H1 (cell line): ENCODE measurements around the gene POLE. TPM values are rescaled to one million over a fixed set of nuclear protein-coding genes. Genes with fewer than 3 reads are reported as not detected.

Experiments used
- CTCF ChIA-PET: fragments of 300-600 bp; sonication (Branson Sonifier 250); formaldehyde crosslinking; loops from one replicate; lab custom pipeline; 2021; ENCODE audit not compliant: partially characterized antibody; lab: Charles Lee
- POLR2A ChIA-PET: fragments of 300-600 bp; sonication (Branson Sonifier 250); formaldehyde crosslinking; loops from one replicate; lab custom pipeline; 2021; ENCODE audit warnings: inconsistent platforms; ENCODE audit not compliant: partially characterized antibody; lab: Charles Lee
- DNase-seq, 2 experiments: peaks; one replicate each; pipeline versions ENCODE4 v3.0.0 to v3.0.0-alpha.2; 2010 to 2022; ENCODE audit warnings: low spot score in 2 of 2, low read depth in 1 of 2, mixed read lengths in 1 of 2
- FAIRE-seq: peaks from 2 replicates; lab custom pipeline; 2011; peaks lifted over from hg19 to GRCh38; lab: Jason Lieb, UNC
- H2AFZ ChIP-seq: 2 replicates; pipeline ENCODE4 v1.8.1; 2012; ENCODE audit warnings: low read length, inconsistent platforms
- H2AK5ac ChIP-seq: 2 replicates; pipeline ENCODE4 v1.6.1; 2013; ENCODE audit warnings: low read depth, low read length
- H2BK120ac ChIP-seq: replicated peaks from 2 replicates; pipeline ENCODE3; 2013; ENCODE audit warnings: low read depth, low read length, inconsistent platforms
- H2BK12ac ChIP-seq: 2 replicates; pipeline ENCODE4 v1.6.1; 2013; ENCODE audit warnings: low read depth, low read length
- H2BK15ac ChIP-seq: 2 replicates; pipeline ENCODE4 v1.6.1; 2013; ENCODE audit warnings: low read length
- H2BK20ac ChIP-seq: 2 replicates; pipeline ENCODE4 v1.6.1; 2013; ENCODE audit warnings: low read length
- H2BK5ac ChIP-seq: 2 replicates; pipeline ENCODE4 v1.6.1; 2013; ENCODE audit warnings: low read depth, low read length
- H3K14ac ChIP-seq: 2 replicates; pipeline ENCODE4 v1.6.1; 2013; ENCODE audit warnings: inconsistent platforms; ENCODE audit not compliant: insufficient read length
- H3K18ac ChIP-seq: 2 replicates; pipeline ENCODE4 v1.6.1; 2013; ENCODE audit warnings: low read length; ENCODE audit errors: extremely low read depth
- H3K23ac ChIP-seq: 2 replicates; pipeline ENCODE4 v1.6.1; 2013; ENCODE audit warnings: inconsistent platforms; ENCODE audit not compliant: insufficient read length
- H3K23me2 ChIP-seq: 2 replicates; pipeline ENCODE4 v1.6.1; 2013; ENCODE audit warnings: low read depth, low read length
- H3K27ac ChIP-seq: 2 replicates; pipeline ENCODE4 v1.6.1; 2011; ENCODE audit warnings: low read depth, low read length, inconsistent platforms
- H3K27me3 ChIP-seq, 4 experiments: replicated peaks in 1 of 4; 1 replicate in 1 of 4; 2 replicates in 3 of 4; pipeline versions ENCODE4 v1.6.1 to v1.8.1; 2011 to 2013; ENCODE audit warnings: low read length in 3 of 4, mild to moderate bottlenecking in 3 of 4, inconsistent platforms in 2 of 4, mixed read lengths in 2 of 4, moderate library complexity in 1 of 4; ENCODE audit not compliant: control insufficient read depth in 3 of 4, insufficient read depth in 3 of 4; ENCODE audit errors: extremely low read depth in 1 of 4
- H3K36me3 ChIP-seq, 4 experiments: 2 replicates each; pipeline versions ENCODE4 v1.6.1 to v1.8.1; 2011 to 2013; ENCODE audit warnings: mild to moderate bottlenecking in 4 of 4, low read length in 3 of 4, moderate library complexity in 2 of 4, control low read depth in 1 of 4, inconsistent platforms in 1 of 4; ENCODE audit not compliant: insufficient read depth in 4 of 4, control insufficient read depth in 2 of 4
- H3K4ac ChIP-seq: replicated peaks from 2 replicates; pipeline ENCODE3; 2013; ENCODE audit warnings: low read length, low read depth, mixed read lengths, inconsistent platforms; ENCODE audit not compliant: insufficient read length
- H3K4me1 ChIP-seq, 4 experiments: replicated peaks in 1 of 4; 1 replicate in 1 of 4; 2 replicates in 3 of 4; pipeline versions ENCODE4 v1.6.1 to v1.8.1; 2011 to 2013; ENCODE audit warnings: low read length in 3 of 4, inconsistent platforms in 2 of 4, mixed read lengths in 1 of 4; ENCODE audit not compliant: insufficient read depth in 4 of 4, control insufficient read depth in 3 of 4
- H3K4me2 ChIP-seq, 2 experiments: 2 replicates each; pipeline versions ENCODE4 v1.6.1 to v1.8.1; 2011 to 2013; ENCODE audit warnings: low read depth in 2 of 2, low read length in 2 of 2, control low read depth in 1 of 2, inconsistent platforms in 1 of 2, mild to moderate bottlenecking in 1 of 2; ENCODE audit not compliant: insufficient read depth in 1 of 2
- H3K4me3 ChIP-seq, 4 experiments: fragments of 200-600, 300-600 bp in 1 of 4; sonication (generic), shearing (Covaris generic), sonication (Bioruptor Twin) in 1 of 4; 2 replicates each; pipeline versions ENCODE4 v1.5.1 to v1.8.1; 2011 to 2016; ENCODE audit warnings: low read length in 4 of 4, low read depth in 3 of 4, control low read depth in 2 of 4, inconsistent platforms in 2 of 4, mild to moderate bottlenecking in 2 of 4, mixed read lengths in 1 of 4, moderate library complexity in 1 of 4; ENCODE audit not compliant: insufficient read depth in 2 of 4; ENCODE audit errors: extremely low read depth in 1 of 4
- H3K56ac ChIP-seq: replicated peaks from 2 replicates; pipeline ENCODE3; 2013; ENCODE audit warnings: low read depth, mild to moderate bottlenecking, mixed read lengths, low read length, inconsistent platforms; ENCODE audit not compliant: insufficient read length
- H3K79me1 ChIP-seq: 2 replicates; pipeline ENCODE4 v1.6.1; 2013; ENCODE audit warnings: low read depth, low read length, control low read depth
- H3K79me2 ChIP-seq, 2 experiments: 2 replicates each; pipeline versions ENCODE4 v1.6.1 to v1.8.1; 2012 to 2013; ENCODE audit warnings: low read length in 2 of 2, mild to moderate bottlenecking in 2 of 2, inconsistent platforms in 1 of 2; ENCODE audit not compliant: insufficient read depth in 2 of 2, control insufficient read depth in 1 of 2
- H3K9ac ChIP-seq, 4 experiments: replicated peaks in 1 of 4; 1 replicate in 1 of 4; 2 replicates in 3 of 4; pipeline versions ENCODE4 v1.6.1 to v1.8.1; 2011 to 2013; ENCODE audit warnings: low read depth in 3 of 4, low read length in 3 of 4, control low read depth in 2 of 4, mild to moderate bottlenecking in 2 of 4, moderate library complexity in 2 of 4, inconsistent platforms in 1 of 4; ENCODE audit errors: extremely low read depth in 1 of 4
- H3K9me3 ChIP-seq, 2 experiments: 2 replicates each; pipeline versions ENCODE4 v1.6.1 to v1.8.1; 2012 to 2013; ENCODE audit warnings: mild to moderate bottlenecking in 2 of 2, moderate library complexity in 2 of 2, control low read depth in 1 of 2, inconsistent platforms in 1 of 2, low read depth in 1 of 2, low read length in 1 of 2, mixed read lengths in 1 of 2; ENCODE audit not compliant: insufficient read depth in 2 of 2
- H4K20me1 ChIP-seq, 2 experiments: replicated peaks in 1 of 2; 2 replicates each; pipeline versions ENCODE3 to v1.8.1; 2011 to 2013; ENCODE audit warnings: inconsistent platforms in 2 of 2, low read length in 2 of 2, mild to moderate bottlenecking in 1 of 2; ENCODE audit not compliant: insufficient read depth in 2 of 2, control insufficient read depth in 1 of 2
- H4K5ac ChIP-seq: 2 replicates; pipeline ENCODE4 v1.6.1; 2013; ENCODE audit warnings: low read length, low read depth, mixed read lengths, inconsistent platforms; ENCODE audit not compliant: insufficient read length
- H4K8ac ChIP-seq: 2 replicates; pipeline ENCODE4 v1.8.0; 2013; ENCODE audit warnings: mild to moderate bottlenecking, moderate library complexity, low read length, inconsistent platforms; ENCODE audit not compliant: insufficient read depth; ENCODE audit errors: extremely low read depth
- H4K91ac ChIP-seq: replicated peaks from 2 replicates; pipeline ENCODE3; 2013; ENCODE audit warnings: low read length, mixed read lengths, inconsistent platforms; ENCODE audit not compliant: insufficient read length
- POLR2AphosphoS5 ChIP-seq: IDR thresholded peaks from 2 replicates; pipeline ENCODE4 v1.6.1; 2011; ENCODE audit warnings: low read depth, low read length
- WGBS, 2 experiments: shearing (Covaris generic) in 1 of 2; methylation state at CpG; one replicate each; pipeline versions ENCODE4 v1.1.6 to v1.1.7; 2013 to 2015; ENCODE audit warnings: low lambda C conversion rate in 2 of 2, mixed read lengths in 2 of 2, inconsistent platforms in 1 of 2, low coverage in 1 of 2, missing lambda C conversion rate in 1 of 2; ENCODE audit not compliant: insufficient replicate concordance in 2 of 2, insufficient coverage in 1 of 2, insufficient read length in 1 of 2; ENCODE audit errors: extremely low coverage in 1 of 2, missing lambda C conversion rate in 1 of 2; 5-methylcytosine and 5-hydroxymethylcytosine counted together
- polyA plus RNA-seq, 7 experiments: library from polyadenylated mRNA; depleted of rRNA in 3 of 7; stranded (reverse) in 5 of 7; unstranded in 2 of 7; fragments of >200 nt in 5 of 7; fragments of 200-250 nt in 2 of 7; gene quantifications; 1 replicate in 5 of 7; 2 replicates in 1 of 7; 4 replicates in 1 of 7; pipeline versions ENCODE4 v1.2.1 to v1.2.3, GENCODE V29; 2011 to 2013; ENCODE audit warnings: missing spikeins in 2 of 7, mixed read lengths in 2 of 7
- total RNA-seq: library from RNA; stranded (reverse); fragmentation: NEBNext Ultra II Directional; extraction: Animal tissue kit (Norgen Biotek cat#: 25700); gene quantifications from 2 replicates; pipeline ENCODE4 v1.2.1, GENCODE V29; 2021

POLE gene
- total and polyA plus RNA-seq, 2 of the 8 experiments (the other 6 are each of a cell fraction or from before 2014, with no cell fraction given), result 59.7 to 115 TPM

DNA sequence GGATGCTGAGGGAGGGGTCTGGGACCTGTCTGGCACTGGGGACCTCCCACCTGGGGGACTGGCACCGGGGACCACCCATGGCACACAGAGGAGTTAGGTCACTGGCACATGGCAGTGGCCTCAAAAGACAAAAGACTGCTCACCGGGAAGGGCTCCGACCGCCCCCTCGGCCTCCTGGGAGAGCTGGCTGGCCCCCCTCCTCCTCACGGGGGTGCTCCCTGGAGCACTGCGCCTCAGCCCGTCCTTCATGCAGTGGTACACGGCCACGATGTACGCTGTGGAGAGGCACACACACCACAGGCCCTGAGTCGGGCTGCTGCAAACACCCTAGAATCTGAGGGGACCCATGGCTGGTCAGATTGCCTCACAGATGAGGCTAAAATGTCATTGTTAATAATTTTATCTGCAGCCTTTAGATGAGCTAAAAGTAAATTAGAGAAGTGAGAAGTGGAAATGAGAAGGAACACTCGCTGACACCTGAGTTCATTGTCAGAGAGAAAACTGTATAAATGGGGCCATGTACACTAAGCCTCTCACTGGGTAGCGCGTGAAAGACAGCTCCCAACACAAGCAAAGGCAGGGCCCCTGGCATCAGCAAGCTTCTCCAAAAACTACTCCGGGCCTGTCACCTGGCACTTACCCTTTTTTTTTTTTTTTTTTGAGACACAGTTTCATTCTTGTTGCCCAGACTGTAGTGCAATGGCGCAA lies 54.5 kb downstream of the POLE start:
- Histone ChIP-seq H4K91ac (no peak overlapping the region), H2BK5ac (no peak overlapping the region; the same call in 1 of the 2 replicates), H3K14ac (no peak overlapping the region), H2BK15ac (no peak overlapping the region), H3K4me2 (no peak overlapping the region), H3K56ac (no peak overlapping the region), H2AK5ac (no peak overlapping the region), H3K23ac (no peak overlapping the region), H3K4ac (no peak overlapping the region), H4K8ac (no peak overlapping the region), H3K79me2 (no peaks in the 10 kb centered on the region), H3K18ac (no peak overlapping the region), H3K36me3 (peaks cover 33 to 85% (median 76%) of the 10 kb centered on the region in 4 experiments), H2BK20ac (no peak overlapping the region), H2AFZ (no peak overlapping the region), H3K4me3 (no peak overlapping the region), H3K79me1 (no peaks in the 10 kb centered on the region), H3K9me3 (no peaks in the 10 kb centered on the region)
- WGBS, 2 experiments, result 87% methylated on average over 17 of the region's 17 CpGs; no CpG with 5 or more reads in 1 of the 2 experiments
- no peak for DNase-seq
- FAIRE-seq, result no peak
- no peak for TF ChIP-seq POLR2AphosphoS5
- TF ChIP-seq, all 59 proteins: peak for 0
- POLR2A ChIA-PET, result interaction anchor here (0.6 to 4.6 kb wide), 7 partner anchors 10 to 50 kb away, joined by 3 to 26 read pairs (median 3); partner anchors contain the start of gene LRCOL1
- no peaks in the 10 kb centered on the region for H3K4me1 ChIP-seq
- CTCF ChIA-PET, result interaction anchor here (1.4 to 9.3 kb wide), 2 partner anchors 11 to 16 kb away, joined by 4 to 61 read pairs; no protein-coding TSS in a partner anchor
- H3K9ac ChIP-seq, result no peak overlapping the region
- no peak overlapping the region for H4K5ac ChIP-seq
- H2BK120ac ChIP-seq, result no peak overlapping the region
- H3K23me2 ChIP-seq, result no peaks in the 10 kb centered on the region
- no peaks in the 10 kb centered on the region for H3K27me3 ChIP-seq
- no peak overlapping the region for H2BK12ac ChIP-seq
- no peak overlapping the region for H3K27ac ChIP-seq
- H4K20me1 ChIP-seq, result peaks cover 3 to 11% of the 10 kb centered on the region in 2 experiments
